GM12892 (cell line): Measurements from ENCODE around the gene POMP.

ENCODE experiments used
- POLR2A ChIP-seq: IDR thresholded peaks from 2 replicates; pipeline ENCODE4 v1.6.1; 2011; ENCODE audit warnings: low read depth, low read length, control low read depth
- POLR2AphosphoS5 ChIP-seq: IDR thresholded peaks from 2 replicates; pipeline ENCODE4 v1.6.1; 2011; ENCODE audit warnings: low read depth, low read length, control low read depth

- TF ChIP-seq POLR2A (peak; percentile 65; the same call in 1 of the 2 replicates), POLR2AphosphoS5 (0 out of 2 replicates have a peak, but pooled peaks have one; percentile 52)
Measured at GRCh38 chr13:28718543-28719226, 59.8 kb downstream of the POMP start, which contains the start of gene SLC46A3.
